ENCODE measurements around the gene CCDC15.
A peak's percentile ranks its signal among the peaks of the same experiment; 100 is the strongest.

CCDC15 gene

GRCh38 chr11:124953753-124954589, at the start of gene CCDC15:
CCDC15 (plus strand) TSS chr11:124954202; CDS start chr11:124954733, 531 bp downstream.
- DNase-seq (ENCODE audit: low read depth in 3 of 3, low spot score in 1 of 3): peak; percentile 82 to 91 (median 82)

GRCh38 chr11:124915541-124916369, 38.2 kb upstream of the CCDC15 start:
- no peak for DNase-seq (ENCODE audit: low read depth in 3 of 3, low spot score in 1 of 3)

- no peak for DNase-seq (ENCODE audit: low read depth in 3 of 3, low spot score in 1 of 3)
These were observed 37.7 kb upstream of the CCDC15 start for GRCh38 chr11:124916370-124916710.

- DNase-seq (ENCODE audit: low read depth in 3 of 3, low spot score in 1 of 3): no peak
These were observed 36.8 kb upstream of the CCDC15 start for GRCh38 chr11:124917115-124917637.

GRCh38 chr11:124918950-124919349, 35.1 kb upstream of the CCDC15 start, which contains the start of gene HEPN1:
HEPN1 (plus strand) TSS chr11:124919250.
- DNase-seq (ENCODE audit: low read depth in 3 of 3, low spot score in 1 of 3): no peak

GRCh38 chr11:124919898-124920297, 34.1 kb upstream of the CCDC15 start:
- DNase-seq (ENCODE audit: low read depth in 3 of 3, low spot score in 1 of 3): no peak

- no peak for DNase-seq (ENCODE audit: low read depth in 3 of 3, low spot score in 1 of 3)
These were observed 33.6 kb upstream of the CCDC15 start for GRCh38 chr11:124920356-124920755.

- DNase-seq (ENCODE audit: low read depth in 3 of 3, low spot score in 1 of 3): peak; percentile 46 to 68 (median 62)
These were observed 33.0 kb upstream of the CCDC15 start for GRCh38 chr11:124920870-124921609.

- DNase-seq (ENCODE audit: low read depth in 3 of 3, low spot score in 1 of 3): no peak
These were observed 31.2 kb upstream of the CCDC15 start for GRCh38 chr11:124922831-124923230.

GRCh38 chr11:124923296-124923695, 30.7 kb upstream of the CCDC15 start:
- DNase-seq (ENCODE audit: low read depth in 3 of 3, low spot score in 1 of 3): no peak

- no peak for DNase-seq (ENCODE audit: low read depth in 3 of 3, low spot score in 1 of 3)
These were observed 24.9 kb upstream of the CCDC15 start for GRCh38 chr11:124928942-124929665.

- DNase-seq (ENCODE audit: low read depth in 3 of 3, low spot score in 1 of 3): no peak
These were observed 23.2 kb upstream of the CCDC15 start for GRCh38 chr11:124930799-124931198.

- no peak for DNase-seq (ENCODE audit: low read depth in 3 of 3, low spot score in 1 of 3)
These were observed 19.0 kb upstream of the CCDC15 start for GRCh38 chr11:124934862-124935547.

GRCh38 chr11:124935548-124936514, 18.2 kb upstream of the CCDC15 start, which contains the start of gene HEPACAM:
HEPACAM (minus strand) TSS chr11:124936047; CDS start chr11:124936006, 41 bp downstream.
- DNase-seq (ENCODE audit: low read depth in 3 of 3, low spot score in 1 of 3): no peak

- no peak for DNase-seq (ENCODE audit: low read depth in 3 of 3, low spot score in 1 of 3)
These were observed 16.6 kb upstream of the CCDC15 start for GRCh38 chr11:124937336-124937935.

- no peak for DNase-seq (ENCODE audit: low read depth in 3 of 3, low spot score in 1 of 3)
These were observed 15.7 kb upstream of the CCDC15 start for GRCh38 chr11:124938206-124938765.

GRCh38 chr11:124938970-124939369, 15.0 kb upstream of the CCDC15 start:
- DNase-seq (ENCODE audit: low read depth in 3 of 3, low spot score in 1 of 3): no peak

GRCh38 chr11:124941703-124942102, 12.3 kb upstream of the CCDC15 start:
- no peak for DNase-seq (ENCODE audit: low read depth in 3 of 3, low spot score in 1 of 3)

Data from stimulated activated CD4-positive, alpha-beta T cell treated with anti-CD3 and anti-CD28 coated beads, TNF-alpha, amount 100 ng/mL, for 1 hour (primary cell).